ENCODE results near the gene SSR1. TPM values are rescaled to one million over a fixed set of nuclear protein-coding genes. Genes with fewer than 3 reads are reported as not detected.

Gene SSR1
- total RNA-seq, 4 donors from 2014 or later = 34.2 to 61.4 (median 46.0) TPM

DNA sequence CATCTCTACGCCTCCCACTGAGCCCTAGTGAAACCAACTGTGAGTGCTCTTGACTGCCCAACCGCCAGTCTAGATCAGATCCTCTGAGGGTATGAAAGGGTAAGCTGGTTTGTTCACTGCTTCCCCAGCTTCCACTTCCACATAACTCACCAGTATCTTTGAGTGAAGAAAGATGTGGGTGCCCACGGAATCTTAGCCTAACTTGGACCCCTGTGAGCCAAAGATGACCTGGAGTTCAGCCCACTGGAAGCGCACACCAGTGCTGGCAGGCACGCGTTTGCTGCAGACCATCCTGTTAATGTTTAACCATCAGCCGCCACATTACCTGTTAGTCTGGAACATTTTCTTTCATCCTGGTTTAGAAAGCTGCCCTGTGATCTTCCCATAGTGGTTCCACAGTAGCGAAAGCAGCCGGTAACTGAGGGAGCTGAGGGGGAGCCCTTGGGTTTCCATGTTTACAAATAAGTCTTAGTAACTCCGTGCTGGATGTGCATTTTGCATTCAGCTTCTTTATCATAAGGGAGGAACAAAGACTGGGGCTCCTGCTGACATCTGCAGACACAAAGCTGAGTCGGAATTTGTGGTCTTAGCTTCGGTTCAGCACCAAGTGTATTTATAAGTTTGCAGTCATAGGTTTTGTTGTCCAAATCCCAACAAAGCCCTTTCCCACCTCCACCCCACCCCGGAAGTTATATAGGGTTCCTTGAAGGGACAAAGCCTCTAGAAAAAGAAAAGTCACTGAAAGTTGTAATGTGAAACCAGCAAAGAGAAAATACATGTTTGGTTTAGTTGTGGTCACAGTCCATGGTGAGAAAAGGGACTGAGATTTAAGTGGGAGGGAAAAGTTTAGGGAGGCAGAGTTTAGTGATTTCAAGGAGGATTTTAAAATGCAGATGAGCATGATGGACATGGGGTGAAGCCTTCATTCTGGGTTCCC, 71.0 kb downstream of the SSR1 start:
- Histone ChIP-seq H3K36me3 (peaks cover 0 to 52% of the 10 kb centered on the region in 2 donors), H3K9me3 (no peaks in the 10 kb centered on the region), H3K4me1 (peaks cover 0 to 19% (median 0%) of the 10 kb centered on the region in 3 donors), H3K4me3 (no peak overlapping the region), H3K27me3 (no peaks in the 10 kb centered on the region), H3K27ac (peak overlapping the region in 3 of 4 donors; percentile 9 to 57 (median 40))
- no peak for ATAC-seq
- TF ChIP-seq POLR2A (IDR thresholded peaks at IDR 0.05) (no peak), POLR2AphosphoS5 (IDR thresholded peaks at IDR 0.05) (no peak), EP300 (IDR thresholded peaks at IDR 0.05) (no peak)
- TF ChIP-seq, protein P1, sequence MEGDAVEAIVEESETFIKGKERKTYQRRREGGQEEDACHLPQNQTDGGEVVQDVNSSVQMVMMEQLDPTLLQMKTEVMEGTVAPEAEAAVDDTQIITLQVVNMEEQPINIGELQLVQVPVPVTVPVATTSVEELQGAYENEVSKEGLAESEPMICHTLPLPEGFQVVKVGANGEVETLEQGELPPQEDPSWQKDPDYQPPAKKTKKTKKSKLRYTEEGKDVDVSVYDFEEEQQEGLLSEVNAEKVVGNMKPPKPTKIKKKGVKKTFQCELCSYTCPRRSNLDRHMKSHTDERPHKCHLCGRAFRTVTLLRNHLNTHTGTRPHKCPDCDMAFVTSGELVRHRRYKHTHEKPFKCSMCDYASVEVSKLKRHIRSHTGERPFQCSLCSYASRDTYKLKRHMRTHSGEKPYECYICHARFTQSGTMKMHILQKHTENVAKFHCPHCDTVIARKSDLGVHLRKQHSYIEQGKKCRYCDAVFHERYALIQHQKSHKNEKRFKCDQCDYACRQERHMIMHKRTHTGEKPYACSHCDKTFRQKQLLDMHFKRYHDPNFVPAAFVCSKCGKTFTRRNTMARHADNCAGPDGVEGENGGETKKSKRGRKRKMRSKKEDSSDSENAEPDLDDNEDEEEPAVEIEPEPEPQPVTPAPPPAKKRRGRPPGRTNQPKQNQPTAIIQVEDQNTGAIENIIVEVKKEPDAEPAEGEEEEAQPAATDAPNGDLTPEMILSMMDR (IDR thresholded peaks at IDR 0.05) = no peak
- 63 to 72% methylated on average over 10 of the region's 13 CpGs for WGBS, 2 donors (ENCODE audit: low coverage in 1 of 2)

DNA sequence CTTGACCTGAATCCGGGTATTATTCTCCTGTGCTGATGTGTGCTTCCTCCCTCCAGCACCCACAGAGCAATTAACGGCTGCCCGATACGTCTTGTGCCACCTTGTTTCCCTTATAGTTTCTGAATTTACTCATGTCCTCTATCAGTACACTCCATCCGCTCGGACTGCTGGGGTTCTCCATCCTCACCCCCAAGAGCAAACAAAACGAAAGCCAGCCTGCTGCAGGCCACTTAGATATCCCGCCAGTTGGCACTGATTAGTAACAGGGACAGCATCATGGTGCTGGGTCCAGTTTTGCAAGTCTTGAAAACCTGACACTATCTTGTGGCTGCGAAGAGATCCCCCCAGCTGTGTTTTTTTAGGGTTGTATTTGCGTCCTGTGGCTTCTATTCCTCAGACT, 71.8 kb downstream of the SSR1 start:
- Histone ChIP-seq H3K27ac (no peak overlapping the region), H3K4me3 (no peak overlapping the region), H3K4me1 (peaks cover 0 to 24% (median 4%) of the 10 kb centered on the region in 3 donors), H3K36me3 (peaks cover 0 to 45% of the 10 kb centered on the region in 2 donors), H3K27me3 (no peaks in the 10 kb centered on the region), H3K9me3 (no peaks in the 10 kb centered on the region)
- no peak for ATAC-seq
- TF ChIP-seq POLR2A (IDR thresholded peaks at IDR 0.05) (no peak), EP300 (IDR thresholded peaks at IDR 0.05) (no peak), POLR2AphosphoS5 (IDR thresholded peaks at IDR 0.05) (no peak)
- TF ChIP-seq, protein P1 (IDR thresholded peaks at IDR 0.05) = no peak
- WGBS, 2 donors (ENCODE audit: low coverage in 1 of 2) = 91 to 92% methylated on average over 8 to 9 of the region's 10 CpGs

GRCh38 chr6:7240351-7240750, 72.6 kb downstream of the SSR1 start:
- Histone ChIP-seq H3K9me3 (no peaks in the 10 kb centered on the region), H3K36me3 (peaks cover 0 to 45% of the 10 kb centered on the region in 2 donors), H3K4me3 (no peak overlapping the region), H3K27me3 (no peaks in the 10 kb centered on the region), H3K4me1 (peaks cover 0 to 32% (median 5%) of the 10 kb centered on the region in 3 donors), H3K27ac (no peak overlapping the region)
- 76 to 88% methylated on average over 4 to 5 of the region's 9 CpGs for WGBS, 2 donors (ENCODE audit: low coverage in 1 of 2)
- TF ChIP-seq POLR2AphosphoS5 (IDR thresholded peaks at IDR 0.05) (no peak), POLR2A (IDR thresholded peaks at IDR 0.05) (no peak)
- ATAC-seq = no peak

DNA sequence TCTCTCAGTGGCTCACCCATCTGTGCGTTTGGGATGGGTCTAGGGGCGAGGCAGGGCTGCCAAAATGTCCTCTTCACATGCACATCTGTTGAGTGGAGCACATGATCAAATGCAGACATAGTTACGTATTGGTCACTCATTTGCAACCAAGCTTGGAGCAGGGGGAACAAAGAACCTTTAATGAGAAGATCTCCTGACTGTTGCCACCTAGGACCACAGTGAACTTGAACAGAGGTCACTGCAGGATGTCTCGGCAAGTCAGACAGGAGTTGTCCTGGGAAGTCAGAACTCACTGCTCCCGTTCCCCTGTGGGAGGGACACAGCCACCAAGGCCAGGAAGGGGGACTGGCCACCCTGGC, 73.4 kb downstream of the SSR1 start:
- Histone ChIP-seq H3K4me3 (no peak overlapping the region), H3K9me3 (no peaks in the 10 kb centered on the region), H3K36me3 (peaks cover 0 to 45% of the 10 kb centered on the region in 2 donors), H3K27ac (no peak overlapping the region), H3K4me1 (peaks cover 0 to 36% (median 5%) of the 10 kb centered on the region in 3 donors), H3K27me3 (no peaks in the 10 kb centered on the region)
- TF ChIP-seq, protein P1 (IDR thresholded peaks at IDR 0.05) = no peak
- 65 to 80% methylated on average over 1 to 3 of the region's 5 CpGs for WGBS, 2 donors (ENCODE audit: low coverage in 1 of 2)
- ATAC-seq = no peak

DNA sequence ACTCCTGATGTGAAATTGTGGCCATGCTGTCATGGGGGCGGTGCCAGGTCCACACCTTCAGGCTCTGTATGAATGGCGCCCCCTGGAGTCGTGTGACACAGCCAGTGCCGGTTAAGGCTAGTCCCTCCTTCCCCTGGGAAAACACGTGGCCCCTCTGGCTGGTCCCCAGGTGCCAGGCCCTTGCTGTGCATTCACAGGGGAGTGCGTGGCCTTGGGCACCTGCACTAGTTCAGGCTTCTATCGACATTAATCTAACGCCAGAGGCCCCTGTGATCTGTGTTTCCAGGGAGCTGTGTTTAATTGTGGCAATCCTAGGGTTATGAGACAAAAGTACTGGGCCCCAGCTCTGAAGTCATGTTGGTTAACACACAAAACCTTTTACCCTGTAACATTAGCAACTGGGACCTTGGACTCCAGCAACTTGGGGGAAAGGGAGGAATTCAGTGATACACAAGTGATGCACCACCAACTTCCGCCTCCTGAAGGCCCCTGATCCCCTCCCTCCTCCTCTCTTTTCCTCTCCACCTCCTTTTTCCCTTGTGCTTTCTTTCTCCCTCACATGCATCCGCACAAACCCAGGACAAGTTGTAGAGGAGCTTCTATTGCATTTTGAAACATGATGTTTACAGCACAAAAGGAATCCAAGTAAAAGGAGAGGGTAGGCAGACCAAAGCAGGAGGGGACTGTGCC, 74.0 kb downstream of the SSR1 start:
- Histone ChIP-seq H3K36me3 (peaks cover 0 to 50% of the 10 kb centered on the region in 2 donors), H3K27ac (peak overlapping the region in 1 of 4 donors; percentile 45), H3K4me3 (no peak overlapping the region), H3K4me1 (peaks cover 0 to 36% (median 5%) of the 10 kb centered on the region in 3 donors), H3K9me3 (no peaks in the 10 kb centered on the region), H3K27me3 (no peaks in the 10 kb centered on the region)
- peak; percentile 75 for ATAC-seq
- WGBS, 2 donors (ENCODE audit: low coverage in 1 of 2) = 44 to 80% methylated on average over 1 to 6 of the region's 10 CpGs
- TF ChIP-seq POLR2AphosphoS5 (IDR thresholded peaks at IDR 0.05) = peak; percentile 25
- no peak for TF ChIP-seq EP300 (IDR thresholded peaks at IDR 0.05)
- TF ChIP-seq, protein P1 (IDR thresholded peaks at IDR 0.05) = peak in 3 of 4 experiments; percentile 62 to 75 (median 64)
- TF ChIP-seq POLR2A (IDR thresholded peaks at IDR 0.05) = no peak
